Neutrophil (primary cell): ENCODE results near the gene FER1L5.

Source experiments
- H3K27ac ChIP-seq: fragments of 200-600 bp; sonication (generic); 2 replicates; pipeline ENCODE4 v1.5.1; 2016; ENCODE audit warnings: mild to moderate bottlenecking, moderate library complexity
- H3K27me3 ChIP-seq: fragments of 200-600 bp; sonication (generic); 2 replicates; pipeline ENCODE4 v1.6.0; 2016; ENCODE audit warnings: mild to moderate bottlenecking
- H3K36me3 ChIP-seq: fragments of 200-600 bp; sonication (generic); 2 replicates; pipeline ENCODE4 v1.5.1; 2017
- H3K4me1 ChIP-seq, 2 experiments: fragments of 200-600 bp in 1 of 2; sonication (generic) in 1 of 2; 1 replicate in 1 of 2; 2 replicates in 1 of 2; pipeline versions ENCODE4 v1.5.1 to v1.6.1; 2013 to 2016; ENCODE audit warnings: low read depth in 1 of 2, low read length in 1 of 2, mild to moderate bottlenecking in 1 of 2, moderate library complexity in 1 of 2; ENCODE audit not compliant: control insufficient read depth in 1 of 2, insufficient read depth in 1 of 2
- H3K4me3 ChIP-seq, 2 experiments: fragments of 200-600 bp in 1 of 2; sonication (generic) in 1 of 2; 1 replicate in 1 of 2; 2 replicates in 1 of 2; pipeline ENCODE4 v1.5.1; 2013 to 2016; ENCODE audit warnings: low read depth in 1 of 2, low read length in 1 of 2, mild to moderate bottlenecking in 1 of 2, moderate library complexity in 1 of 2
- H3K9me3 ChIP-seq: fragments of 200-600 bp; sonication (generic); 2 replicates; pipeline ENCODE4 v1.5.1; 2016
- TF ChIP-seq, protein P1 (sequence below): fragments of 200-600 bp; sonication (generic); IDR thresholded peaks from 2 replicates; pipeline ENCODE4 v1.5.1; 2016; ENCODE audit warnings: antibody characterized with exemption

FER1L5 gene

DNA sequence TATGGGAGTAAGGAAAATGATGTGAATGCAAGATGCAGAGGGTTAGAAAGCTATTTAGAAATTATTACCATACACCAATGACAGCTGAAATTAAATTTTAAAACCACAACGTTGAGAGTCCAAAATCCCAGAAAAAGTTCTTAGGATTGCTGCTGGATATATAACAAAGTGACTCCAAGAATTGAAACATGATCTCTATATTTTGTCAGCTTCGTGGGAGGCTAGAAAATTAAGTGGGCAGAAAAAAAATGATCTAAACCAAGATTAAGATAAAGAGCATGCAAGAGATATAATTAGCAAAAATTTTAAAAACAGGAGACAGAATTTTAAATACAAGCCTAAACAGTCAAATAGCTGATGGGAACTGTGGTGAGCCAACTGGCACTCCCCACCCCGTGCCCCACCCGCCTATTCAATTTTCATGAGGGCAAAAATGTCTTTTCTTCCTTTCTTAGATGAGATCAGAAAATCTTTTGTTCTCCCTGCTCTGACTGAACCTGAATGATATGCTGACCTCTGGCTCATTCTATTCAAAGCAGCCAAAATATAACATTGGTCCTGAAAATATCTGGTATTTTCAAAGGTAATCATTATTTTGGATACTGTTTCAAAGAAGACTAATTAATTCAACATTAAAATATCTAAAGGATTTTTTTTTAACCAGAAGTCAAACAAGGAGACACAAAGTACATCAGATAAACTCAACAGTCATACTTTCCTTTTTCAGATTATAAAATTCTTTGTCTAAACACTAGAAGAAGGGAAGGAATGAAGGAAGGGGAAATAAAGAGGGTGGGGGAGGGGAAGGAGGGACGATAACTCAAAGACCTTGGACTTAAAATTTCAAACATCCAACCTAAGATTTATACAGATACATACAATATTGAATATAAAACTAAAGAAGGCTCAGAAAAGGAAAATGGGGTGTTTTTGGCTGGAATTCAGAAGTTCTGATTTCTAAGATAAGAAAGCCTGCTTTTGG is 16.7 kb upstream of the FER1L5 start:
- Histone ChIP-seq H3K4me1 (peaks cover 8 to 12% of the 10 kb centered on the region in 2 experiments), H3K4me3 (no peak overlapping the region), H3K36me3 (peaks cover 23% of the 10 kb centered on the region), H3K27ac (no peak overlapping the region), H3K27me3 (no peaks in the 10 kb centered on the region), H3K9me3 (no peaks in the 10 kb centered on the region)
- TF ChIP-seq, protein P1, sequence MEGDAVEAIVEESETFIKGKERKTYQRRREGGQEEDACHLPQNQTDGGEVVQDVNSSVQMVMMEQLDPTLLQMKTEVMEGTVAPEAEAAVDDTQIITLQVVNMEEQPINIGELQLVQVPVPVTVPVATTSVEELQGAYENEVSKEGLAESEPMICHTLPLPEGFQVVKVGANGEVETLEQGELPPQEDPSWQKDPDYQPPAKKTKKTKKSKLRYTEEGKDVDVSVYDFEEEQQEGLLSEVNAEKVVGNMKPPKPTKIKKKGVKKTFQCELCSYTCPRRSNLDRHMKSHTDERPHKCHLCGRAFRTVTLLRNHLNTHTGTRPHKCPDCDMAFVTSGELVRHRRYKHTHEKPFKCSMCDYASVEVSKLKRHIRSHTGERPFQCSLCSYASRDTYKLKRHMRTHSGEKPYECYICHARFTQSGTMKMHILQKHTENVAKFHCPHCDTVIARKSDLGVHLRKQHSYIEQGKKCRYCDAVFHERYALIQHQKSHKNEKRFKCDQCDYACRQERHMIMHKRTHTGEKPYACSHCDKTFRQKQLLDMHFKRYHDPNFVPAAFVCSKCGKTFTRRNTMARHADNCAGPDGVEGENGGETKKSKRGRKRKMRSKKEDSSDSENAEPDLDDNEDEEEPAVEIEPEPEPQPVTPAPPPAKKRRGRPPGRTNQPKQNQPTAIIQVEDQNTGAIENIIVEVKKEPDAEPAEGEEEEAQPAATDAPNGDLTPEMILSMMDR: no peak

DNA sequence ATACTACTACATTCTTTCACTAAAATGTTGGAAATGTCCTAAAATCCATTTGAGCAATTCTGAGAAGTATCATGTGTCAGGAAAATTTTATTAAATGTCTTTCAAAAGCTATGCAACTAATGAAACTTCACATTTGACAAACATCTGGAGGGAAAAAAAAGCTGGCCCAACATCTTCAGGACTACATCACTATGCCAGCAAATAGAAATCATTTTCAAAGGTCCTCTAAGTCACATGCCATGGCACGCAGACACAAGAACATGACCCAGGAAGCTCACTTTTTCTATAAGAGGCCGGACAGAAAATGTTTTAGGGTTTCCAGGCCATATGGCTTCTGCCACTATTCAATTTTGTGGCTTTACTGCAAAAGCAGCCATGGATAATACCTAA is 16.0 kb upstream of the FER1L5 start:
- Histone ChIP-seq H3K4me1 (peaks cover 8 to 12% of the 10 kb centered on the region in 2 experiments), H3K27me3 (no peaks in the 10 kb centered on the region), H3K9me3 (no peaks in the 10 kb centered on the region), H3K27ac (no peak overlapping the region), H3K4me3 (no peak overlapping the region), H3K36me3 (peaks cover 30% of the 10 kb centered on the region)
- TF ChIP-seq, protein P1: no peak

DNA sequence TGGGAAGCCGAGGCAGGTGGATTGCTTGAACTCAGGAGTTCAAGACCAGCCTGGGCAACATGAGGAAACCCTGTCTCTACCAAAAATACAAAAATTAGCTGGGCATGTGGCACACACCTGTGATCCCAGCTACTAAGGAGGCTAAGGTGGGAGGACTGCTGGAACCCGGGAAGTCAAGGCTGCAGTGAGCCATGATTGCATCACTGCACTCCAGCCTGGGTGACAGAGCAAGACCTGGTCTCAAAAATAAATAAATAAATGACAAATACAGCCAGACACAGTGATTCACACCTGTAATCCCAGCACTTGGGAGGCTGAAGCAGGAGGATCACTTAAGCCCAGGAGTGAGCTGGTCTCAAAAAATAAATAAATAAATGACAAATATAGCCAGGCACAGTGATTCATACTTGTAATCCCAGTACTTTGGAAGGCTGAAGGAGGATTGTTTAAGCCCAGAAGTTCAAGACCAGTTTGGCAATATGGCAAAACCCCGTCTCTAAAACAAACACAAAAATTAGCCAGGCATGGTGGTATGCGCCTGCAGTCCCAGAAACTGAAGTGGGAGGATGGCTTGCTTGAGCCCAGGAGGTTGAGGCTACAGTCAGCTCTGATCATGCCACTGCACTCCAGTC is 10.6 kb upstream of the FER1L5 start:
- Histone ChIP-seq H3K9me3 (no peaks in the 10 kb centered on the region), H3K4me3 (no peak overlapping the region), H3K36me3 (peaks cover 25% of the 10 kb centered on the region), H3K27ac (no peak overlapping the region), H3K27me3 (no peaks in the 10 kb centered on the region), H3K4me1 (peaks cover 4 to 13% of the 10 kb centered on the region in 2 experiments)
- TF ChIP-seq, protein P1: no peak

DNA sequence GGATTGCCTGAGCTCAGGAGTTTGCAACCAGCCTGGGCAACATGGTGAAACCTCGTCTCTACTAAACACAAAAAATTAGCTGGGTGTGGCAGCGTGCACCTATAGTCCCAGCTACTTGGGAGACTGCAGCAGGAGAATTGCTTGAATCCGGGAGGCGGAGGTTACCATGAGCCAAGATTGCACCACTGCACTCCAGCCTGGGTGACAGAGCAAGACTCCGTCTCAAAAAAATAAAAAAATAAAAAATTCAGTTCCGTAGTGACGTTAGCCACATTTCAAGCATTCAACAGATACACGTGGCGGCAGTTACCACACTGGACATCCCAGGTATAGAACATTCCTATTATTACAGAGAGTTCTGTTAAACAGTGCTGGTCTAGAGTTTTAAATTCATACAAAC is 8.9 kb upstream of the FER1L5 start:
- H3K4me1 ChIP-seq: peaks cover 13 to 24% of the 10 kb centered on the region in 2 experiments
- TF ChIP-seq, protein P1: no peak
- no peak overlapping the region for H3K4me3 ChIP-seq
- no peaks in the 10 kb centered on the region for H3K9me3 ChIP-seq
- no peaks in the 10 kb centered on the region for H3K27me3 ChIP-seq
- no peak overlapping the region for H3K27ac ChIP-seq
- H3K36me3 ChIP-seq: peaks cover 14% of the 10 kb centered on the region

DNA sequence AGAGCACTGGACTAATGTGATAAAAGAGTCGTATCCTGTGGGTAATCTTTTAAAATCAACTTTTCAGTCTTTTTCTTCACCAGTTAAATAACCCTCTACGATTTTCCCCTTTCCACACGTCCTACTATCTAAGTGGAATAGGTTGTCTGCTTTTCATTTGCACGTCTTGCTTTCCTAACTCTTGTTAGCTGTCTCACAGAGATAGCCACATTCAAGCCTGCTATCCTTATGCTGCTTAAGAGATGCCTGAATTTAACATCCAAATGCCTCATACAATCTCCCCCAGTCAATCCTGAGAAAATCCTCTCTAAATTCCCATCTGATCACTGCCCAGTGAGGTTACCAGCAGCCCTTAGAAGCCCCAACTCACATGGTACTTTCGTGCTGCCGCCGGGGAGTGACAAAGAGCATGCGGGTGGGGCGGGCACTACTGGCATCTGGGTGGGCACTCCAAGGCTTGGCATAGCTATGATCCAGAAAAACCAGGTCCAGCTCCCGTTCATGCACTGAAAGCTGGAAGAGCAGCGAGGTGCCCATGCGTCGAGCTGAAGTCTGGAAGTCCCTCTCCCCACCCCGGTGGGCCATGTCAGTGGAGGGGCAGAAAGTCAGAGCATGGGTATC is 5.9 kb upstream of the FER1L5 start:
- peak overlapping the region; percentile 98 for H3K27ac ChIP-seq
- no peaks in the 10 kb centered on the region for H3K27me3 ChIP-seq
- TF ChIP-seq, protein P1: no peak
- no peaks in the 10 kb centered on the region for H3K9me3 ChIP-seq
- H3K36me3 ChIP-seq: no peaks in the 10 kb centered on the region
- peaks cover 14 to 26% of the 10 kb centered on the region in 2 experiments for H3K4me1 ChIP-seq
- peak overlapping the region; percentile 75 to 81 for H3K4me3 ChIP-seq
